Mucosa of stomach (tissue), 1 donor: ENCODE data around the gene FDX2.

Source experiments
- H3K27me3 ChIP-seq: one replicate; pipeline ENCODE4 v1.7.0; 2013; ENCODE audit warnings: mild to moderate bottlenecking, low read length; ENCODE audit not compliant: control insufficient read depth, insufficient read depth
- H3K36me3 ChIP-seq: one replicate; pipeline ENCODE4 v1.7.0; 2013; ENCODE audit warnings: low read length; ENCODE audit not compliant: control insufficient read depth, insufficient read depth
- H3K4me1 ChIP-seq: one replicate; pipeline ENCODE4 v1.7.0; 2013; ENCODE audit warnings: mild to moderate bottlenecking, low read length; ENCODE audit not compliant: control insufficient read depth, insufficient read depth
- H3K4me3 ChIP-seq: one replicate; pipeline ENCODE4 v1.7.0; 2013; ENCODE audit warnings: low read length
- H3K9ac ChIP-seq: one replicate; pipeline ENCODE4 v1.7.0; 2013; ENCODE audit warnings: mild to moderate bottlenecking, low read length, moderate library complexity
- H3K9me3 ChIP-seq: one replicate; pipeline ENCODE4 v1.7.0; 2013; ENCODE audit warnings: mild to moderate bottlenecking, low read length, moderate library complexity; ENCODE audit not compliant: control insufficient read depth
- donor health status: Pancreatic carcinoma.

The FDX2 gene

DNA sequence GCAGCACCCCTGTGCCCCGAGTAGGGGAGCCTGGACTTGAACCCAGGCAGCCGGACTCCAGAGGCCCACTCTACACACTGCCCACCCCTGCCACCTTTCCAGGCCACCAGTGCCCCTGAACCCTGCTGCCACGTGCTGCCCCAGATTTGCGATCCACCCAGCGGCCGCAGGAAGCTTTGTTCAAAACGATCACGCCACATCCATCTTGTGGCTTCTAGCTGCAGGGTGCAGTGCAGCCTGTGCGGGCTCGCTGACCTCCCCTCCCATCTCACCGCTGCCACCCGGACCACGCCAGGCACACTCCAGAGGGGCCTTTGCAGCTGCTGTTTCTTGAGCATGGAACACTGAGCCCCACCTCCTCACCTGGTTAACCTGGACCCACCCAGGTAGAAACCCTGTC, 13.7 kb upstream of the FDX2 start:
- Histone ChIP-seq H3K4me1 (peaks cover 15% of the 10 kb centered on the region), H3K36me3 (peaks cover 5% of the 10 kb centered on the region), H3K4me3 (no peak overlapping the region), H3K9me3 (no peaks in the 10 kb centered on the region), H3K9ac (no peak overlapping the region), H3K27me3 (no peaks in the 10 kb centered on the region)

DNA sequence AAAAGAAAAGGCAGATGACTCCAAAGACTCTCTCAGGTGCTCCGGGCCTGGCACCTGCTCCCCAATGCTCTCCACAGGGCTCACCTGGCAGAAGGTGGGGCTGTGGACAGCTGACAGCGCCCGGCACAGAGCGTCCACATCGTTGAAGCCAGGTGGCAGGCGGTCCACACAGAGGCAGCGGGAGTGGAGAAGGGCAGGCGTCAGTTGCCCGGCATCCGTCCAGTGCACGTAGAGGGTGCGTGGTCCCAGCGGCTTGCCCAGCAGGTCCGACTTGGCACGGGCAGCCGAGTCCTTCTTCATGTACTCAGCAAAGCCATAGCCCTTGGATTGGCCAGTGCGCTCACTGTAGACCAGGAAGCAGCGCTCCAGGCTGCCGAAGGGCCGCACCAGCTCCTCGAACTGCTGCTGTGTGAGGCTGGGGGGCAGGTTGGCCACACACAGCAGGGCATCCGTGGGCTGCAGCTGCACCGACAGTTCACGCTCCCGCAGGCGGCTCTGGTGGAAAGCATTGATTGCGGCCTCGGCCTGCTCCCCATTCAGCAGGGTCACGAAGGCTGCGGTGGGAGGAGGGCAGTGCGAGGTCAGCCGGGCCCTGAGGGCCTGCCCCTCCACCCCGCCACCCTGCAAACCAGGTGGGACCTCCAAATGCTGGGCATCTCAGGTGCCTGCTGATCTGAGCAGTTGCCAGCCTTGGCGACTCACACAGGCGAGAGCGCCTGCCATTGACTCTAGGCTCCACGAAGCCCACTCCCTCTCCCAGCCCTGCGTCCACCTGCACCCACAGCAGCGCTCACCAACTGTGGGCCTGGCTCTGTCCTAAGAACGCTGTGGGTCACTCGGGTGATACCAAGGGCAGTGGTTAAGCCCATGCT, 13.0 kb upstream of the FDX2 start:
- Histone ChIP-seq H3K9ac (no peak overlapping the region), H3K36me3 (peaks cover 5% of the 10 kb centered on the region), H3K9me3 (no peaks in the 10 kb centered on the region), H3K27me3 (no peaks in the 10 kb centered on the region), H3K4me1 (peaks cover 10% of the 10 kb centered on the region), H3K4me3 (no peak overlapping the region)

DNA sequence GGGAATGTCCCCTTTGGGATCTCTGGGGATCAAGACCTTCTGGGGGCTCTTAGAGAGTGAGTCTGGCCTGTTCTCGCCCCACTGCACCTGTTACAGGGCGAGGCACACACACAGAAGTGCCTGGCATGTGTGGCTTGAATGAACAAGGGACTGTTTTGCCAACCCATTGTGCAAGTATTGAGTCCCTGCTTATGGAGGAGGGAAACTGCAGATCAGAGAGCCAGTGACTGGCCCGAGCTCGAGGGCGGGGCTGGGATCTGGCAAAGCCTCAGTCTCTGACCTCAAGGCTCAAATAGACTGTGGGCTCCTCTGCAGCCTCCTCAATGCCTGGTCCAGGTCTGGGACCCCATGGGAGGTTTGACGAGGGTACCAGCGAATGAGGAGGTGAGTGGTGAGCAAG, 12.0 kb upstream of the FDX2 start:
- Histone ChIP-seq H3K4me1 (peaks cover 10% of the 10 kb centered on the region), H3K9ac (no peak overlapping the region), H3K9me3 (no peaks in the 10 kb centered on the region), H3K36me3 (peaks cover 5% of the 10 kb centered on the region), H3K27me3 (no peaks in the 10 kb centered on the region), H3K4me3 (no peak overlapping the region)

DNA sequence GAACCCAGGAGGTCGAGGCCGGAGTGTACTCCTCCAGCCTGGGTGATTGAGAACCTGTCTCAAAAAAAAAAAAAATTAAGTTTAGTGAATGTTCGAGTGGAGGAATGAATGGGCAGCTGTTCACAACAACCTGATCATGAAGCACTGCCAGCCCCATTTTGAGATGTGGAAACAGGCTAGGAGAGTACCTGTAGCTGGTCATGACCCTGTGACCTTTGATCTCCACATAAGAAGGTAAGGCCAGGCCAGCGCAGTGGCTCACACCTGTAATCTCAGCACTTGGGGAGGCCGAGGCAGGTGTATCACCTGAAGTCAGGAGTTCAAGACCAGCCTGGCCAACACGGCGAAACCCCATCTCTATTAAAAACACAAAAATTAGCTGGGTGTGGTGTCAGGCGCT, 9.9 kb upstream of the FDX2 start:
- Histone ChIP-seq H3K9ac (no peak overlapping the region), H3K9me3 (no peaks in the 10 kb centered on the region), H3K4me1 (peaks cover 8% of the 10 kb centered on the region), H3K4me3 (no peak overlapping the region), H3K36me3 (peaks cover 5% of the 10 kb centered on the region), H3K27me3 (no peaks in the 10 kb centered on the region)

DNA sequence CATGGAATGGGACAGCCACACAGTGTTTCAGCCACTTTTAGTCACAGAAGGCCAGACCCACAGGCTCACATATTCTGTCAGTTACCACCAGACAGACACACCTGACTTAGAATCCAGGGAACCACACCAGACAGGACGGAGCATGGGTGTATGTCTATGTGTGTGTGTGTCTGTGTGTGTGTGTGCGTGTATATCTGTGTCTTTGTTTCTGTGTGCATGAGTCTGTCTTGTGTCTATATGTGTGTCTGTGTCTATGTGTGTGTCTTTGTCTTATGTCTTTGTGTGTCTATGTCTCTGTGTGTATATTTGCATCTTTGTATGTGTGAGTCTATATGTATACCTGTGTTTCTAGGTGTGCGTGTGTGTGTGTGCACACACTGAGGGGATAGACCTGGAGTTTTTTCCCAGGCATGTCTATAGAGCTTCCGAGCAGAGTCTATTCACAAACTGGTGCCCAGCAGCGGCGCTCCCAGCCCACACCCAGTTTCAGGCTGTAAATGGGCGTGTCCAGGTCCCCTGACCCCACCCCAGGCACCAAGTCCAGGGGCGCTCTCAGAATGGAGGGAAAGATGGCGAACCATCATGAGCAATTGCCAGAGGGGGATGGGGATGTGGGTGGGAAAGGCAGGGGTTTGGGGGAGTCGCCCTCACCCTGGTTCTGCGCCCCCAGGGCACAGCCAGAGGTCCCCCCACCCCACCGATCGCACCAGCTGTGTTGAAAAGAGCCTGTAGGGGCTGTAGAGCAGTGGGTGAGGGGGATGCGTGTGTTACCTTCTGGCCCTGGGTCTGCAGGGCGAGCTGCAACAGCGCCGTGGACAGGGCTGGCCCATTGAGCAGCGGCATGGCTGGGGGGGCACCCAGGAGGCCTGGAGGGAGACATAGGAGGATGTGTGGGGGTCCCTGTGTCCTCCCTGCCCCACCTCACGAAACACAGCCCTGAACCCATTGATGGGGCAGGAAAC, 6.3 kb upstream of the FDX2 start:
- peaks cover 8% of the 10 kb centered on the region for H3K4me1 ChIP-seq
- no peak overlapping the region for H3K4me3 ChIP-seq
- H3K27me3 ChIP-seq = no peaks in the 10 kb centered on the region
- no peak overlapping the region for H3K9ac ChIP-seq
- H3K36me3 ChIP-seq = peaks cover 6% of the 10 kb centered on the region
- no peaks in the 10 kb centered on the region for H3K9me3 ChIP-seq

DNA sequence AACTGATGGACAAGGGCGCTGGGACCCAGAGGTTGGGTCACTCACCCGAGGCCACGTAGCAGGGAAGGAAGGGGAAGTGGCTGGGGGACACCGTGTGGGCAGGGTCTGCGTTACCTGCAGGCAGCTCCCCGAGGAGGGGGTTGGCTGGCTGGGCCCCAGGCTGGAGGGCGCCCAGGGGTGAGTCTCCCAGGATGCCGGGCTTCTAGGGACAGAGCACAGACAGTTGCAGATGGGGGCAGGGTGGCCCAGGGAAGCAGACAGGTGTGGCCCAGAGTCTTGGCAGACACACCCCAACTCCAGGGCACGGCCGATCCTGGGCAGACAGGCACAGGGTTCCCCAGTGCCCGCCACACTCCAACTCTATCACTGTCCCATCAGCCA, 5.6 kb upstream of the FDX2 start:
- H3K4me3 ChIP-seq = no peak overlapping the region
- H3K4me1 ChIP-seq = peaks cover 8% of the 10 kb centered on the region
- peaks cover 6% of the 10 kb centered on the region for H3K36me3 ChIP-seq
- no peak overlapping the region for H3K9ac ChIP-seq
- H3K27me3 ChIP-seq = no peaks in the 10 kb centered on the region
- H3K9me3 ChIP-seq = no peaks in the 10 kb centered on the region

DNA sequence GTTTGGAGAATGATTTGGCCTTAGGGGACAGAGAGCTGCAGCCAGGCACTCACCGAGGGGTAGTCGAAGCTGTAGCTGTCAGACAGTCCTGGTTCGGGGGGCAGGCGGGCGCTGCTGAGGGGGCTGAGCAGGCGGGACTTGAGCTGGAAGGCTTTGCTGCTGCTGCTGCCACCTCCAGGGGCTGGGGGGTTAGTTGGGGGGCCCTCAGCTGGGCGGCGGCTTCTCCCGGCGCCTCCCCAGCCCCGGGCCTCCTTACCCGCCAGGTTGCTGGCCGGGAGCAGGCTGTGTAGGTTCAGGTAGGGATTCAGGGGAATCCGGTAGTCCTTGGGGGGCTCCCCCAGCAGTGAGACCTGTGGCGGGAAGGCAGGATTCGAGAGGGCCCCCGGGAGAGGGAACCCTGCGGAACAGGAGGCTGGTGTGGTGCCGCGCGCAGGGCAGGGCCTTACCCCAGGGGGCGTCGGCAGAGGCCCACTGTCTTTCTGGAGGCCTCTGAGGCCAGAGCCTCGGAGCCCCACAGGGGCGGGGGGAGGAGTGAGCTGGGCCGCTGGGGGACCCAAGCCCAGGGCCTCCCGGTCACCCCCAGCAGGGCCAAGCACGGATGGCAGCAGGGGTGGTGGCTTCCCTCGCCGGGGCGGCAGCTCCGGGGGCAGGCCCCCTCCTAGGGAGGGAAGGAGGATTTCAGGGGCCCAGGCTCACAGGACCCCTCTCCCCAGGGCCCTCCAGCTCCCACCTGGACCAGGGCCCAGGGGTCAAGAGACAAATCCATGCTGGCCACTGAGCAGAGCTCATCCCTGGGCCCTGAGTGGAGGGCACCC, 5.0 kb upstream of the FDX2 start:
- Histone ChIP-seq H3K36me3 (peaks cover 6% of the 10 kb centered on the region), H3K4me1 (peaks cover 13% of the 10 kb centered on the region)

DNA sequence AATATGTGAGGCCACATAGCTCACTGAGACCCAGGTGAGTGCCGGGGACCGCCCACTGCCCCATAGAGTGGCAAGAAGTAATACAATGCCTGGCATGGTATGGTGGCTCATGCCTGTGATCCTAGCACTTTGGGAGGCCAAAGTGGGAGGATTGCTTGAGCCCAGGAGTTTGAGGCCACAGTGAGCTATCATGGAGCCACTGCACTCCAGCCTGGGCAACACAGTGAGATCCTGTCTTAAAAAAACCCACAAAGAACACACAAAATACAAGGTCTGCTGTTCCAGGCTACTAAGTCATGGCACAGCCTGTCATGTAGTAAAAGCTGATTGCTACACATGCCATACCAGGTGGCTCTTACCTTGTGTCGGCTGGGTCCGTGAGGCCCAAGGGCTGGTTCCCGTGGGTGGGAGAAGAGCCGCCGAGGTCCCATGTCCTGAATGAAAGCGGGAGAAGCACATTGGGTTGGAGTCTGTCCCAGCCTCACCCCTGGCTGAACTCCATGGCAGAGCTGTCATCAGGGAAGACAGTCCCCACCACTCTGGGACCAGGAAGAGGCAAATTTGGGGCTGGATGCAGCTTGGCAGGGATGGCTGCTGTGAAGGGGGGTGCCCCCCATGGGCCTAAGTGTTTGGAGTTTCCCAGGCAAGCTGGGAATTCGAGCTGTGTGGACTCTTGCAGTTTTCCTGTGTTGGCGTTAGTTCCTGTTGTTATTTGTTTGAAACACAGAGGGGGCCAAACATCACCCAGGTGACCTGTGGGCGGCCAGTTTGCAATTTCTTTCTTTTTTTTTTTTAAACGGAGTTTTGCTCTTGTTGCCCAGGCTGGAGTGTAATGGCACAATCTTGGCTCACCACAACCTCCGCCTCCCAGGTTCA, 3.2 kb upstream of the FDX2 start:
- Histone ChIP-seq H3K4me3 (no peak overlapping the region), H3K36me3 (peaks cover 6% of the 10 kb centered on the region), H3K27me3 (no peaks in the 10 kb centered on the region), H3K9ac (no peak overlapping the region), H3K9me3 (no peaks in the 10 kb centered on the region), H3K4me1 (peaks cover 20% of the 10 kb centered on the region)

More for the DNA sequence above, 5.0 kb upstream of the FDX2 start:
- Histone ChIP-seq H3K9ac (no peak overlapping the region), H3K4me3 (no peak overlapping the region), H3K9me3 (no peaks in the 10 kb centered on the region), H3K27me3 (no peaks in the 10 kb centered on the region)

DNA sequence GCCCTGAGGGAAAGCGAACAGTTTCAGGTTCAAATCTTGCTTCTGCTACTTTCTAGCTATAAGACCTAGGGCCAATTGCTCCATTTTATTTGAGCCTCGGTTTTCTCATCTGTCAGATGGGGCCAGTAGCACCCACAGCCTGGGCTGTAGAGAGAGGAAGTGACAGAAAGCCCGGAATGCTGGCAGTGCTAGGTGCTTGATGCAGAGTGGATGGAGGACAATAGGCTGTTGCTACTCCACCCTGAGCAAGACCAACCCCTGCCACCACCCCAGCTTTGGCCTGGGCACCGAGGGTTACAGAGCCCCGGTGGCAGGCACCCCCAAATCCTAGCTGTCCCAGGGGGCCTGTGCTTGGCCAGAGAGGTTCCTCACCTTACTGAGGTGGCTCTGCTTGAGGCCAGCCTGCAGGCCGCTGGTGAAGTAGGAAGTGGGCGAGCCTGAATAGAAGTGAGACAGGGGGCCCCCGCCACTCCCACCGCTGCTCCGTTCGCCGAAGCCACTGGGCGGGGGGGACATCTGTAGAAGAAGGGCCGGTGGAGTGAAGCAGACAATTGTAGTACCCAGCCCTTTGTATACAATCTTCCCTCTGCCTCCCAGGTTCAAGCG, 2.1 kb upstream of the FDX2 start:
- H3K4me1 ChIP-seq = peaks cover 20% of the 10 kb centered on the region
- no peak overlapping the region for H3K4me3 ChIP-seq
- peaks cover 6% of the 10 kb centered on the region for H3K36me3 ChIP-seq
- no peaks in the 10 kb centered on the region for H3K27me3 ChIP-seq
- no peaks in the 10 kb centered on the region for H3K9me3 ChIP-seq
- H3K9ac ChIP-seq = no peak overlapping the region

DNA sequence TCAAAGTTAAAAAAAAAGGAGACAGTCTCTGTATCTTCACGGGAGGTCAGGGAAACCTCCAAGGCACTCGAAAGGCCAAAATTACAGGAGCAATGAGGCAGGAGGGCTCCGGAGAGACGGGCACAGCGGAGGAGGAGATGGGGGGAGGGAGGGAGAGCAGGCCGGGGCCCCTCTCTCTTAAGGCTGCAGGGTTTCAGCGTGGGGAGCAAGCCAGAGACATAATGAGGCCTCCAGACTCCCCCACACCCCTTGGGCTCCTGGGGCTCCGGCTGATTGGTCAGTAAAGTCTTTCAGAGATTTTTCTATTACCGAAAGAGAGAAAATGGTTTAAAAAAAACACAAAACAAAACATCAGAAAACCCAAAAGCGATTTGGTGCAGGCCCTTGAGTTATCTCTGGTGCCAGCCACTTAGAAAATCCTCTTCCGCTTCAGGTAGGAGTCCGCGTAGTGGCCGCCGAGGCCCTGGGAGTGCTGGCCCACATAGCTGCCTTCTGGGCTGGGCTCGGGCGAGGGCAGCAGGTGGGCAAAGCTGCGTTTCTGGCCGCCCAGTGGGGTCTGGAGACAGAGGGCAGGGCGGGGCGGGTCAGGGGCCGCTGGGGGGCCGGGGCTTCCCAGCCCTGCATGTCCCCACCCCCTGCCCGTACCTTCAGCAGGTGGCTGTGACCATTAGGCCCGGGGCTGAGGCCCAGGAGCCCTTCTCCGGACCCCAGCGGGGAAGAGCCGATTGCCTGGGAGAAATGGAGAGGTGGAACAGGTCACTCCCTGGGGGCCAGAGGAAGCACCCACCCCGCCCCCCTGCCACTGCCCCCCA, 1.4 kb upstream of the FDX2 start:
- H3K4me3 ChIP-seq = no peak overlapping the region
- H3K9ac ChIP-seq = no peak overlapping the region
- no peaks in the 10 kb centered on the region for H3K9me3 ChIP-seq
- H3K36me3 ChIP-seq = peaks cover 6% of the 10 kb centered on the region
- peaks cover 17% of the 10 kb centered on the region for H3K4me1 ChIP-seq
- no peaks in the 10 kb centered on the region for H3K27me3 ChIP-seq
